HG03571 (cell line): Measurements from ENCODE around the gene AVPR2.

Source experiments
- ATAC-seq: cut with Tn5 transposase; IDR thresholded peaks from one replicate; pipeline ENCODE4 v1.9.1; 2021; ENCODE audit not compliant: unreplicated experiment

AVPR2 gene

GRCh38 chrX:153930011-153930910, 25.8 kb downstream of the AVPR2 start:
- no peak for ATAC-seq

GRCh38 chrX:153931151-153931550, 26.7 kb downstream of the AVPR2 start:
- no peak for ATAC-seq

- ATAC-seq, result no peak
These were observed 27.3 kb downstream of the AVPR2 start for GRCh38 chrX:153931748-153932147.

- no peak for ATAC-seq
These were observed 27.9 kb downstream of the AVPR2 start for GRCh38 chrX:153932220-153932915.

GRCh38 chrX:153933748-153934147, 29.3 kb downstream of the AVPR2 start:
- ATAC-seq, result no peak

- peak; percentile 2 for ATAC-seq
These were observed 29.8 kb downstream of the AVPR2 start for GRCh38 chrX:153934148-153934761.

GRCh38 chrX:153934762-153935325, 30.4 kb downstream of the AVPR2 start, which contains the start of gene NAA10:
Gene NAA10 (minus strand): TSS chrX:153935037. CDS start chrX:153934904, 133 bp downstream.
- peak; percentile 78 for ATAC-seq

GRCh38 chrX:153935326-153935851, 30.9 kb downstream of the AVPR2 start:
- peak; percentile 23 for ATAC-seq

- no peak for ATAC-seq
These were observed 32.6 kb downstream of the AVPR2 start for GRCh38 chrX:153937056-153937455.

- ATAC-seq, result no peak
These were observed 33.8 kb downstream of the AVPR2 start for GRCh38 chrX:153938226-153938786.

GRCh38 chrX:153939573-153939972, 35.1 kb downstream of the AVPR2 start:
- ATAC-seq, result no peak

GRCh38 chrX:153941336-153942252, 37.1 kb downstream of the AVPR2 start:
- ATAC-seq, result no peak

GRCh38 chrX:153944140-153944799, 39.8 kb downstream of the AVPR2 start, which contains the start of gene RENBP:
Gene RENBP (minus strand): TSS chrX:153944643. CDS start chrX:153944610, 33 bp downstream.
- no peak for ATAC-seq

- no peak for ATAC-seq
These were observed 40.3 kb downstream of the AVPR2 start for GRCh38 chrX:153944800-153945150.

GRCh38 chrX:153945956-153946943, 41.8 kb downstream of the AVPR2 start:
- no peak for ATAC-seq

- ATAC-seq, result peak; percentile 59
These were observed 42.7 kb downstream of the AVPR2 start for GRCh38 chrX:153947009-153947769.

- ATAC-seq, result no peak
These were observed 43.6 kb downstream of the AVPR2 start for GRCh38 chrX:153948002-153948466.
